Amygdala (tissue), 56 donors: ENCODE results near the gene MAP4K1.
"Not testable (repeated sequence)": the region's sequence is repeated elsewhere in the genome, so short reads cannot be mapped to it uniquely, and the experiment has no call there.

Experiments used
- DNase-seq, 56 donors: peaks; one replicate each; lab custom pipeline; 2025; lab: John Stamatoyannopoulos, UW

The MAP4K1 gene

DNA sequence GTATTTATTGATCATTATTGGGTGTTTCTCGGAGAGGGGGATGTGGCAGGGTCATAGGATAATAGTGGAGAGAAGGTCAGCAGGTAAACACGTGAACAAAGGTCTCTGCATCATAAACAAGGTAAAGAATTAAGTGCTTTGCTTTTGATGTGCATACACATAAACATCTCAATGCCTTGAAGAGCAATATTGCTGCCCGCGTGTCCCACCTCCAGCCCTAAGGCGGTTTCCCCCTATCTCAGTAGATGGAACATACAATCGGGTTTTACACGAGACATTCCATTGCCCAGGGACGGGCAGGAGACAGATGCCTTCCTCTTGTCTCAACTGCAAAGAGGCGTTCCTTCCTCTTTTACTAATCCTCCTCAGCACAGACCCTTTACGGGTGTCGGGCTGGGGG is 13.5 kb upstream of the MAP4K1 start:
- not testable (repeated sequence) for DNase-seq

DNA sequence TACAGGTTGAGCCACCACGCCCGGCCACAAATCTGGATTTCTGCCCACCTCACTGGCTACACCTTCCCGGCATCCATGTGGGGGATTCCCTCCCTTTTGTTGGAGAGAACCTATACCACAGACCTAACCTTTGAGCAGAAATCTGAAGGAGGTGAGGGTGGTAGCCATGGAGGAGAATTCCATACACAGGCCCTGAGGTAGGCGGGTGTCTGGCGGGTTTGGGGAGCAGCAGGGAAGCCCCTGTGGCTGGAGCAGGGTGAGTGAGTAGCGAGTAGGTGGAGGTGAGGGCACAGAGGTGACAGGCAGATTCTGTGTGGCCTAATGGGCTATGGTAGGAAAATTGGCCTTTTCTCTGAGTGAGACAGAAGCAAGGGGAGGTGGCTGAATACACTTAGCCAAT is 11.8 kb upstream of the MAP4K1 start:
- no peak for DNase-seq

DNA sequence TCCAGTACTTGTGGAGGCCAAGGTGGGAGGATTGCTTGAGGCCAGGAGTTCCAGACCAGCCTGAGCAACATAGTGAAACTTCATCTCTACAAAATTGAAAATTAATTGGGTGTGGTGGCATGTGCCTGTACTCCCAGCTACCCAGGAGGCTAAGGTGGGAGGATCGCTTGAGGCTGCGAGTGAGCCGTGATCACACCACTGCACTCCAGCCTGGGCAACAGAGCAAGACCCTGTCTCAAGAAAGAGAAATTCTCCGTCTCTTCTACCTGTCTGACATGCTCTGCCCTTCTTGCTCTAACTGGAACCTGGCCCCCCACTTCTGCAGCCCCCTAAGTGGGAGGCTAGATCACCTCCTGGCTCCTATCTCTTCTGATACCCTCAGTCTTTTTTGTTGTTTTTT is 8.6 kb upstream of the MAP4K1 start:
- DNase-seq, result no peak

DNA sequence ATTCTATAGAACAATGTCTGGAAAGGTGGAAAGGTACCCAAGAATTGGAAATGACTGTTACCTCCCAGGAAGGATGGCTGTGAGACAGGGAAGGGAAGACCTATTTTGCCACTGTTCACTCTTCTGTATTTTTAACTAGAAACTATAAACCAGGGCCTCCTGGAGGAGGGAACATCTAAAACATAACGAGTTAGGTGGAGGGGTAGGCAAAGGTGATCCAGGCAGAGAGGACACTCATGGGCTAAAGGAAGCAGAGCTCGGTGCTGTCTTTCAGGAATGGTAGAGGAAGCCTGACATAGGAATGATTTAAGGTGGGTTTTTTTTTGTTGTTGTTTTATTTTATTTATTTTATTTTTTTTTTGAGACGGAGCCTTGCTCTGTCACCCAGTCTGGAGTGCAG is 7.1 kb upstream of the MAP4K1 start:
- DNase-seq, result no peak

DNA sequence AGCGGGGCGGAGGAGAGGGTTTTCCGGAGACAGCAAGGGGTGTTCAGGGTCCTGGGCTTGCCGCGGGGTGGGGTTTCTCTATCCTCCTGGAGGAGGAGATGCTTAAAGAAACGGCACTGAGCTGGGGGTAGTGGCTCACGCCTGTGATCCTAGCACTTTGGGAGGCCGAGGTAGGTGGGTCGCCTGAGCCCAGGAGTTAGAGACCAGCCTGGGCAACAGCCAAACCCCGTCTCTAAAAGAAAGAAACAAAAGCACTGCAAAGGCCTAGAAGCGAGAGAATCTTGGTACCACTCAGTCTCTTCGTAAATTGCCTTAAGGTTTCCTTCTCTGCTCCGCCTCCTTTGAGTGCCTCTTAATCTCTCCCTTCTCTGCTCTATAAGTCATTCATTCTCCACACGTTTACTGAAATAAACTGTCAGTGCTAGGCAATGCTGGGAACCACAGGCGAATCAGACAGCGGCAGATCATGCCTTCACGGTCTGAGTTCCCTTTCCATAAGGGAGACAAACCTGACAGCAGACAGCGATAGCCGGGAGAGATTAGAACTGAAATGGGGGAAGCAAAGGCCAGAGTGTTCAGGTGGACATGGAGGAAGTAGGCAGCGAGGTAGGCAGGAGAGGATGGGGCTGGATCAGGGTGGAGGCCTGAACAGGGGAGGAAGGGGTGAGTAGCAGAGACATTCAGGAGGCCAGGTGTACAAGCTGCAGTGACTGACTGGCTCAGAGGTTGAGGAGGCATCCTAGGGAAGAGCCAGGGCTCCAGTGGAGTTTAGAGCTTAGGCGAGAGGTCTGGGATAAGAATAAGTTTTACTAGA is 1.8 kb upstream of the MAP4K1 start:
- DNase-seq, result peak in 1 of 56 donors; percentile 32

DNA sequence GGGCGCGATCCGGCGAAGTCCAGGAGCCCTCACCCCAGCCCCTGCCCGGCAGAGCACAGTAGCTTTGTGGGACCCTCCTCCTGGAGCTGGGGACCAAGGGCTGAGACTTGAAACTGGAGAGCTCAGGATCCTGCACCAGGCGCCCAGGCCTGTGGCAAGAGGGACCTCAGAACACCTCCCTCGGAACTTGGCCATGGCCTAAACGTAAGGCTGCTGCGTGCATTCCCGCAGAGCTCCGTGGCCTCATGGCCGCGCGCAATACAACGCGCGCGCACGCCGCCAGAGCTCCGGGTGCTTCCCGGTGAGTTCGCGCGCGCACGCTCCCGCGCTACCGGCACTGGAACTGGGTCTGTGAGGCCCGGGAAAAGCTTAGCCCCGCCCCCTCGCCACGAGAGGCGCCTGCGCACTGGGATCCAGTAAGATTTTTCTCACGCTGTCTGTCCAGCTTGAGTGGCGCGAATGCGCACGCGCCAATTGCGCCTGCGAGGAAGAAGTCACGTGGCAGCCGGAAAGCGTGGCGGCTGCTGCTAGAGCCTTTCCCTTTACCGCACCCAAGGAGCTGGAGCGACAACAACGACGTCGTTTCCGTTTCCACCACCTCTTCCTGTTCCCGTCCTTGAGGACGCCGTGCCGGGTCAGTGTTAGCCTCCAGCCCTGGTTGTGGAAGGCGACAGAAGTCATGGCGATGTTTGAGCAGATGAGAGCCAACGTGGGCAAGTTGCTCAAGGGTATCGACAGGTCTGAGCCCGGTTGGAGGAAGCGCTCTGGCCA is 1.0 kb upstream of the MAP4K1 start, which contains the start of gene EIF3K:
TSS of gene EIF3K (plus strand) at position 599 of the 771 bp plus-strand sequence. CDS start at position 680, 81 bp downstream.
- DNase-seq, result peak; percentile 93 to 100 (median 97)

DNA sequence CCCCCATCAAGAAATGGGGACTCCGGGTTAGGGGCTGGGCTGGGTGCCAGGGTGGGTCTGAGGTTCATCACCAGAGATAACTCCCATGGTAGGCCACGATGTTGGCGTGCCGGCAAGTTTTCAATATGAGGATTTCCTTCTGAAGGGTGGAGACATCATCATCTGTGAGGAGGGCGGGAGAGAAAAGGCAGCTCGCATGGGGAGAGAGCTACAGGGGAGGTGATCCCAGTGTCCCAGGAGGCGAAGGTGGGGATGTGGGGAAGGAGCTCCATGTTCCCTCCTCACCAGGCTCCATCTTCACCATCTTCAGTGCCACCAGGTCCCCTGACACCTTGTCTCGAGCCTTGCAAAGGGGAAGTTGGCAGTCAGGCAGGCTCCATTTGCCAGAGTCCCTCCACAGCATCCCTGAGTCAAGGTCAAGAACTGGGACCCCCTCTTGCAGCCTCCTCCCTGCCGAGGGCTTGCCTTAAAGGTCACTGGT is 430 bp downstream of the MAP4K1 start:
- no peak for DNase-seq

DNA sequence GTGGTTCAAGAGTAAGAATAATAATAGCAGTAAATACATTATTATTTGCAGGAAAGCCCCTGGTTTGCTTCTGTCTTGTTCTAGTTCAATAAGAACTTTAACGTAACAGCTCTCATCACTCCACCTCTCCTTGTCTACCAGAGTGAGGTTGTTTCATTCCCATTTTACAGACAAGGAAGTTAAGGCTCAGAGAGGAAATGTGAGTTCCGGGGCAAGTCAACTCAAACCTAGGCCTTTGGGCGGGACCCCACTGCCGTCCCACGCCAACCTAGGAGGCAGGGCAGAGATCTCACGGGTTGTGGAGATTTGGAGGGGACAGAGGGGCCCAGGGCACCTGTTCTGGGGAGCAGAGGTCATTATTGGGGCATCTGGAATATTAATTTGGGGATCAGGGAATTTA is 1.5 kb downstream of the MAP4K1 start:
- DNase-seq, result no peak

DNA sequence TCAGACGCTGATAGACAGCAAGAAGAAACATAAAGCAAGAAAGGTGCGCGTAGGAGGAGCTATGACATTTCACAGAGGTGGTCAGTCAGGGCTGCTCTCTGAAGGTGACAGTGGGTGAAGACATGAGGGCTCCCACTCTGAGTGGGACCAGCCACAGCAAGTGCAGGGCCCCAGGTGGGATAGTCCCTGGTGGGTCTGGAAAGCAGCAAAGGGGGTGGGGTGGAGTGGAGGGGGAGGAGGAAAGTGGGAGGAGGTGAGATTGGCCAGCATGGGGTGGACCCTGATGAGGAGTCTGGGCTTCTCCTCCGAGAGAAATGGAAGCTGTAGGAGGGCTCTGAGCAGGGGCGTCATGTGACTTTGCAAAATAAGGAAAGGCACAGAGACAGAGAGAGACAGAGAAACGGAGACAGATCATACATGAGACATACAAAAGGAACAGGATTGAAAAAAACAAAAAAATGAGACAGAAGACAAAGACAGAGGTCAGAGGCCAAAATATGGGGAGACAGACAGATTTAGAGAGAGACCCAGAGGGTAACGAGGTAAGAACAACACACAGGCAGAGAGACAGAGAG is 2.7 kb downstream of the MAP4K1 start:
- DNase-seq, result no peak

DNA sequence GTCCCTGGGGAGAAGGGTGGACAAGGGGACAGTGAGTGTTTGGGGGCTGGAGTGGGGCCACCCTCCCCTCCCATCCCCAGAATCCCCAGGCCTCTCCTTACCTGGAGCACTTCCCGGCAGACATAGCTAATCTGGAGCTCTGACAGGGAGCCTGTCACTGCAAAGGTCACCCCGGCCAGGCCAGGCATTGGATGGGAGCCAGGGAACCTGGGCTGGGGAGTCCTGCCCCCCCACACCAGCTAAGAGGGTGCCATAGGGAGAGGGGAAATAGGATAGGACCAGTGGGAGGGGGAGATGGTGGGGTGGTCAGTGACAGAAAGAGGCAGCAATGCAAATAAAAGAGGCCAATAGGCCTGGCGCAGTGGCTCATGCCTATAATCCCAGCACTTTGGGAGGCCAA is 3.5 kb downstream of the MAP4K1 start:
- DNase-seq, result no peak

DNA sequence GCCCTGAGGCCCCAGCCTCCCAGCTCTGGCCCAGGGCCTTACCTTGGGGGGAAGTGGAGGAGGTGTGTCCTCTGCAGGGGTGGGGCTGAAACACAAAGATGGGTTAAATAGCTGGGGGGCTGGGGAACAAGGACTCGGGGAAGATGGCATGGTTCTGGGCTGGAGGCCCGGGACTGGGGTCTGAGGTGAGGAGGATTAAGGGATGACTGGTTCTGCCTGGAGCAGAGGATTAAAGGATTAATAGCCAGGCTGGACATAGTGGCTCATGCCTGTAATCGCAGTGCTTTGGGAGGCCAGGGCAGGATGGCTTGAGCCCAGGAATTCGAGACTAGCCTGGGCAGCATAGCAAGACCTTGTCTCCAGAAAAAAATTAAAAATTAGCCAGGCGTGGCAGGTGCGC is 11.6 kb downstream of the MAP4K1 start:
- DNase-seq, result no peak

DNA sequence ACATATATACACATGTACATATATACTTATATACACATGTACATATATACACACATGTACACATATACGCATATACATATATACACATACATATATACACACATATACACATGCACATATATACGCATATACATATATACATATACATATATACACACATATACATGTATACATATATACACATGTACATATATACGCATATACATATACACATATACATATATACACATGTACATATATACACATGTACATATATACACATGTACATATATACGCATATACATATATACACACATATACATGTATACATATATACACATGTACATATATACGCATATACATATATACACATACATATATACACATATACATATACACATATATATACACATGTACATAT is 14.9 kb downstream of the MAP4K1 start:
- not testable (repeated sequence) for DNase-seq

DNA sequence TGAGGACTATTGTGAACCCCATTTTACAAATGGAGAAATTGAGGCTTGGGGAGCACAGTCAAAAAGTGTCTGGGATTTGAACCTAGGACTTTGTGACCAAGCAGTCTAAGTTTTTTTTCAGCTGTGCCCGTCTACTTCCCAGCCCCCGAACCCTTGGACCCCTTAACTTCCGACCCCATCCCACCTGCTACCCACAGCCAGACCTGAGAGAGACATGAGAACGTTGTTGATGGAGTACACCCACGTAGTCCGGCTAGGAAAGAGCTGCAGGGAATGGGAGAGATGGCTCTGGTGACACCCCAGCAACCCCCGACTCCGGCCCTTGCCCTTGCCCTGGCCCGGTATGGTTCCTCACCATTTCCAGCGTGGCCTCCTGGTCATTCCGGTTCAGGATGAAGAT is 18.0 kb downstream of the MAP4K1 start:
- DNase-seq, result no peak

DNA sequence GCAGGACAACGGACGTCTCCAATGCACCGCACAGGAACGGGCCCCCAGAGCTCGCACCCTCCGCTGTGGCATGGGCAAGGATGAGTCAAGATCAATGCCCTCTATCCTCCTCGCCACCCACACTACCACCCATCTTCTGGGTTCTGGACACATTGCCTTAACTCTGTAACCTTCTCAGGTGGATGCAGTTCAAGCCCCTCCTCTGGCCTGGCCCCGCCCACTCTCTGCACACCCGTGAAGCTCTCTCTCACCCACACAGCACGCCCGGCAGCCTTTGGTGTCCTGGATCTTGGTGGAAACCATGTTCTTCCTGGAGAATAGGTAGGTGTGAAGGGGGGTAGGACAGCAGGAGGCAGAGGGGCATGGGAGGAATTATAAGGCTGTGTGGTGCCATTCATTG is 20.7 kb downstream of the MAP4K1 start:
- no peak for DNase-seq

DNA sequence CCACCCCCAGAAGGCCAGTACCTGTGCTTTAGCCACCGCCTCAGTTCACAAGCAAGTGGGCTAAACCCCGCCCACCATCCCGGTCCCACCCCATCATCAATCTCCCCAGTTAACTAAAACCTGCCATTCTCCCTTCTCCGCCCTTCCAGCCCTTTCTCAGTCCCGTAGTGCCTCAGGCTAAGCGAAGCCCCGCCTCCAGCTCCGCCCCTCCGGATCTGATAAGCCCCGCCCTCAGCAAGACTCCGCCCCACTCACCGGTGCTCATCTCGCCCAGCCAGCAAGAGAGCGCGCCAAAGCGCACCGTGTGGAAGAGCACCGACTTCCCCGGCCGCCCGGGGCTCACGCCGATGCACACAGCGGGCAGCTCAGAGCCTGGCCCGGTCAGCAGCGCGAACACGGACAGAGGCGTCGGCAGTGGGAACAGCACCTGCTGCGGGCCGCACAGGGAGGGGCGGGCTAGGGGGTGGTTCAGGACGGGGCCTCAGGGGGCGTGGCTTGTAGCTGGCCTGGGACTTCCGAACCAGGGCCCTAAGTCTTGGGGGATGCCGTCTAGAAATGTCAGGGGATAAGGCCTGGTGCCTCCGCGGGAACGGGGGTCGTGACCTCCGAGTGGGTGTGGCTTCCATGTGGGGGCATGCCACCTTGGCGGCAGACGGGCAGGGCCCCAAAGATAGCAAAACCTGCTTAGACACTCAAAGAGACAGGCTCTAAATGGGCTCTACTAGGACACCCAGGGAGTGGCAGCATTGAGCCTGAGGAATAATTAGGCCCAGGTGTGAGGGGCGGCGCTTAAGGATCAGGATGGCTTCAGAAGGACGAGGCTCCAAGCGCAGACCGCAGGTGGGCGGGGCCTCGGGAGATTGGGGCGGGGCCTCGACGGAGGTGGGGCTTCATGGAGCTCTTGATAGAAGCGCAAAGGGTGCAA is 21.4 kb downstream of the MAP4K1 start:
- peak in 11 of 56 donors; percentile 1 to 57 (median 16) for DNase-seq

DNA sequence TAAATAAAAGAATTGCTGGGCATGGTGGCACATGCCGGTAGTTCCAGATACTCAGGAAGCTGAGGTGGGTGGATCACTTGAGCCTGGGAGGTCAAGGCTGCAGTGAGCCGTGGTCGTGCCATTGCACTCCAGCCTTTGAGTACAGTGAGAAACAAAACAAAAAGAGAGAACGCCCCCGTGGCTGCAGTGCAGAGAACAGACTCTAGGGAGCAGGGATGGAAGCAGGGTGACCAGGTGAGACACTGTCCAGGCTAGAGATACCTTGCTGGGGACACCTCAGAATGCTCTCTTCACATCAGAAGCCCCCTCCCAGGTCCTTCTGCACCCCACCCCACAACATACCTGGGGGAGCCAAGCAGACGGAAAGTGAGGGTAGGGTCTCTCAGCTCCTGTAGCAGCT is 24.8 kb downstream of the MAP4K1 start:
- DNase-seq, result no peak

DNA sequence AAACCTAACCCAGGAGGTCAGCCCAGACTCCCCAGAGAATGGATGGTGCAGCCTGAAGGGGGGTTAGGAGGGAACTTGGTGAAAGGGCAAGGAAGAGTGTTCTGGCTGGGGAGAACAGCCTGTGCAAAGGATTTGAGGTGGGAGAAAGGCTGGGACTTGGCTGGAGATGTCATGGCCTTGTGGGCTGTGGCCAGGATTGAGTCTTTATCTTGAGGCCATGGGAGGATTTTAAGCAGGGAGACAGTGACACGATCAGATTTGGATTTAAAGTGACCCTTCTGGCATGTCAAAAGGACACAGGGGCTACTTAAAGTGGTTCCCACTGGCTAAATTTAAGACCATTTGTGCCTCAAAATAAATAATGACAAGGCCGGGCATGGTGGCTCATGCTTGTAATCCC is 29.7 kb downstream of the MAP4K1 start:
- DNase-seq, result no peak

DNA sequence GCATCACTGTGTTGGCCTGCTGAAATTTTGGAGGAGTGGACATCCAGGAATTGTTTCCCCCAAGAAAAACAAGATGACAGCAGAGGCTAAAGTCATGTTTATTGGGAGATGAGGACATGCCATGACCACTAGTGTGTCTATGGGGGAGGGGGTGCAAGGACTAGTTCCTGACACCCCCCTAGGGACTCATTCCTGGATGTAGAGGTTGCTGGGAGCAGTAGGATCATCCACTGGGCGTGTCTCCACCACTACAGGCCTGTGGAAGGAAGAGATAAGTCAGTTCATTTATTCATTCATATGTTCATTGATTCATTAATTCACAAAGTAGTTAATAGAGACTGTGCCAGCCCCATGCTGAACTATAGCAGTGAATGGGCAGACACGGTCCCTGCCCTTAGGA is 30.2 kb downstream of the MAP4K1 start:
- DNase-seq, result no peak

DNA sequence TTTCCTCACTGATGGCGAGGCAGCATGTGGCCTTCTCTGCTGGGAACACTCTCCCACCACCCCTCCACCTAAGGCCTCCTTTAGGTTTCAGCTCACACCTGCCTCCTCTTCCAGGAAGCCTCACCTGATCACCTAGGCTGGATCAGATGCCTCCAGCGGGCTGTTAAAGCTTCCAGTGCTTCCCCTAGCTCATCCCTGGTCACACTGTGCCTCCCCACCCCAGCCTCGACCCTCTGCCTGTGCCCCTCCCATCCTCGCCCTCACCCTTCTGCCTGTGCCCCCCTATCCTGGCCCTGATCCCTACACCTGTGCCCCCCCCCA is 33.8 kb downstream of the MAP4K1 start:
- no peak for DNase-seq

DNA sequence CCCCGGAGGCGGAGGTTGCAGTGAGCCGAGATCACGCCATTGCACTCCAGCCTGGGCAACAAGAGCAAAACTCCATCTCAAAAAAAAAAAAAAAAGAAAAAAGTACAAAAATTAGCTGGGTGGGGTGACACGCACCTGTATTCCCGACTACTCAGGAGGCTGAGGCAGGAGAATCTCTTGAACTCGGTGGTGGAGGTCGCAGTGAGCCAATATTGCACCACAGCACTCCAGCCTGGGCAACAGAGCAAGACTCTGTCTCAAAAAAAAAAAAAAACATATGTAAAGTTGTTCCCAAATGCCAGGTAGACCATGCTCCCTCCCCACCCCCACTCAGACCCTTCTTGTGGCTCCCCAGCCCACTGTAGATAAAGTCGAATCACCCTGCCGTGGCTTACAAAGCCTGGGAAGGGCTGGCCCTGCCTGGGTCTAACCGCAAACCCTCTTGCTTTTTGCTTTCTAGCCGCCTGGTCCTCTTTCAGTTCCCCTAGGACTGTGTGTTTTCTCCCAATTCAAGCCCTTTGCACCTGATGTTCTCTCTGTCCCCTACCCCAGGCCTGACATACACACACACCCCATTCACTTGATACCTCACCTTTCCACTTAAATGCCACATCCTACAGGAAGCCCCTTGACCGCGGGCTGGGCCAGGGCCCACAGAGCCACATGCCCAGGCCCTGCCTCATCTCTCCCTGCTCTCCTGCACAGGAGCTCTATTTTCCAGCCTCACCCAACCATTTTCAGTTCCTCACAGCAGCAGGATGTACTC is 34.4 kb downstream of the MAP4K1 start:
- no peak for DNase-seq
